Measurements from ENCODE around the gene SPHK2.
A peak's percentile ranks its signal among the peaks of the same experiment; 100 is the strongest.

SPHK2 gene

DNA sequence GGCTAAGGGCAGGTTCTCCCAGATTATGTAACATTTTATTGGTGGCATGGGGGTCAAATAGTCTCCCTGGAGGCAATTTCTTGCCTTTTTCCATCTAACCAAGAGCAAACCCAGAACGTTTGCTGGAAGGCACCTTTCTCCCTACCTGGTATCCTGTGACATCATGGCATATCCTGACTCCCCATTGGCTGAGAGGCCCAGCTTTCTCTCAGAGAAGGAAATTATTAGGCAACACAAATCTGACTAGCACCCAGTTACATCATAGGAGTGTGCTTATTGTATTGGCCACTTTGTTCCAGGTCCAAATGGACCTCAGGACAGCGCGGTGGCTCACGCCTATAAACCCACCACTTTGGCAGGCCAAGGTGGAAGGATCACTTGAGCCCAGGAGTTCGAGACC lies 40.5 kb downstream of the SPHK2 start:
- Histone ChIP-seq H3K27me3 (ENCODE audit: insufficient read depth, low read depth) (peaks cover 36% of the 10 kb centered on the region), H3K4me1 (ENCODE audit: low read depth, poor library complexity, severe bottlenecking) (peaks cover 13% of the 10 kb centered on the region), H3K9ac (no peak overlapping the region), H2AFZ (ENCODE audit: low read depth) (no peak overlapping the region), H3K4me2 (no peak overlapping the region), H4K20me1 (ENCODE audit: insufficient read depth) (no peaks in the 10 kb centered on the region), H3K79me2 (ENCODE audit: insufficient read depth, low read depth) (no peaks in the 10 kb centered on the region), H3K27ac (no peak overlapping the region), H3K4me3 (IDR thresholded peaks at IDR 0.05; ENCODE audit: insufficient read depth, low read depth, low read length) (no peak overlapping the region), H3K36me3 (ENCODE audit: insufficient read depth) (no peaks in the 10 kb centered on the region)
- TF ChIP-seq, protein P1, sequence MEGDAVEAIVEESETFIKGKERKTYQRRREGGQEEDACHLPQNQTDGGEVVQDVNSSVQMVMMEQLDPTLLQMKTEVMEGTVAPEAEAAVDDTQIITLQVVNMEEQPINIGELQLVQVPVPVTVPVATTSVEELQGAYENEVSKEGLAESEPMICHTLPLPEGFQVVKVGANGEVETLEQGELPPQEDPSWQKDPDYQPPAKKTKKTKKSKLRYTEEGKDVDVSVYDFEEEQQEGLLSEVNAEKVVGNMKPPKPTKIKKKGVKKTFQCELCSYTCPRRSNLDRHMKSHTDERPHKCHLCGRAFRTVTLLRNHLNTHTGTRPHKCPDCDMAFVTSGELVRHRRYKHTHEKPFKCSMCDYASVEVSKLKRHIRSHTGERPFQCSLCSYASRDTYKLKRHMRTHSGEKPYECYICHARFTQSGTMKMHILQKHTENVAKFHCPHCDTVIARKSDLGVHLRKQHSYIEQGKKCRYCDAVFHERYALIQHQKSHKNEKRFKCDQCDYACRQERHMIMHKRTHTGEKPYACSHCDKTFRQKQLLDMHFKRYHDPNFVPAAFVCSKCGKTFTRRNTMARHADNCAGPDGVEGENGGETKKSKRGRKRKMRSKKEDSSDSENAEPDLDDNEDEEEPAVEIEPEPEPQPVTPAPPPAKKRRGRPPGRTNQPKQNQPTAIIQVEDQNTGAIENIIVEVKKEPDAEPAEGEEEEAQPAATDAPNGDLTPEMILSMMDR (conservative IDR thresholded peaks at IDR 0.05; ENCODE audit: low read depth, low read length), result no peak

DNA sequence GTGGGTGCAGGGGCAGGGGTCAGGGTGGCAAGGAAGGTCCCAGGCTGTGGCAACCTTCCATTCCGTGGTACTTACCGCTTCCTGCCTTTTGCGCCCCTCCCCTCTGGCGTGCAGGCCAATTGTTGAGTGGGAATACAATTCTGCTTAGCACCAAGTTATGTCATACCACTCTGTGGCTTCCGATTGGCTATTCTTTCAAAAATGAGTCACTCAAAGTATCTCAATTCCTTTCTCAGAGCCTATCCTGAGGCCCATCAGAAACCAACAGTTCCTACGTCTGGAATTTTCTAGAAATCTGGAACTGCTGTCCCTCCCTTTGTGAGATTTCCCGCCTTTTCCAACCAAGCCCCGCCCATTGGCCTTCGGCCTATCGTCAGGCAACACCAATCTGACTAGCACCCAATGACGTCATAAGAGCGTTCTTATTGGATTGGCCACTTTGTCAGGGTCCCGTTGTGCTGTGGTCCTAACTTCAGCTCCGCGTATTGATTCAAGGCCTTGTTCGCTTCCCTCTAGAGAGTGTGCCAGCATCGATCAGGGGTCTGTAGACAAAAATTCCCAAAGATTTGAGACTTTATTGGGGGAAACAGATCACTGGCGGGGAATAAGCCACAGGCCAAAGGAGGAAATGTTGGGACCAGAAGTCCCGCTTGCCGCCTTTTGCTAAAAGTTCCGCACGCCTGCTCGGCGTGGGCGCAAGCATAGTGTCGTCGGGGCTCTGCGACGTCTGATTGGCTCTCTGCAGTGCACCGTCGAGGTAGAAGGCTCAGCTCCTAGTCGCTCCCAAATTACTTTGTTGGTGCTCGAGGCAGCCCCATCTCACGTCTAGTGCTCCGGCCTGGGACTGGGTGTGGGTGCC lies 41.8 kb downstream of the SPHK2 start:
- H3K36me3 ChIP-seq (ENCODE audit: insufficient read depth), result no peaks in the 10 kb centered on the region
- H2AFZ ChIP-seq (ENCODE audit: low read depth), result peak overlapping the region; percentile 77
- peak overlapping the region; percentile 40; the same call in 1 of the 2 replicates for H3K9ac ChIP-seq
- no peak overlapping the region for H3K4me3 ChIP-seq (IDR thresholded peaks at IDR 0.05; ENCODE audit: insufficient read depth, low read depth, low read length)
- H3K79me2 ChIP-seq (ENCODE audit: insufficient read depth, low read depth), result no peaks in the 10 kb centered on the region
- H3K27ac ChIP-seq, result peak overlapping the region; percentile 61
- TF ChIP-seq, protein P1 (conservative IDR thresholded peaks at IDR 0.05; ENCODE audit: low read depth, low read length), result no peak
- H3K27me3 ChIP-seq (ENCODE audit: insufficient read depth, low read depth), result peaks cover 30% of the 10 kb centered on the region
- H4K20me1 ChIP-seq (ENCODE audit: insufficient read depth), result no peaks in the 10 kb centered on the region
- peaks cover 13% of the 10 kb centered on the region for H3K4me1 ChIP-seq (ENCODE audit: low read depth, poor library complexity, severe bottlenecking)
- H3K4me2 ChIP-seq, result peak overlapping the region; percentile 46

DNA sequence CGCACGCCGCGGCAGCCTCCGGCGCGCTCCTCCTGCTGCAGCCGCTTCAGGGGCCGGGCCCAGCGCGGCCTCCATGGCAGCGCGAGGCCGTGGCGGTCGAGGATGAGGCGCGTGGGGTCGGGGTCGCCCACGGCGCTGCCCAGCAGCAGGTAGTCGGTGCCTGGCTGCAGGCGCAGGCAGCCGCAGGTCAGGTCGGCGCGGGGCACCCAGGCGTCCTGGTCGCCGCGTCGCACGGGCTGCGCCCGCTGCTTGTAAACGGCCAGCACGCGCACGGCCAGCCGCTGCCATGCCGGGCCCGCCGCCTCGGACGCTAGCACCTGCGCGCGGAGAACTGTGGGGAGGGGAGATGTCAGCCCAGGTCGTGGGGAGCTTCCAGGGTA lies 42.4 kb downstream of the SPHK2 start:
- H3K79me2 ChIP-seq (ENCODE audit: insufficient read depth, low read depth), result no peaks in the 10 kb centered on the region
- peaks cover 13% of the 10 kb centered on the region for H3K4me1 ChIP-seq (ENCODE audit: low read depth, poor library complexity, severe bottlenecking)
- H2AFZ ChIP-seq (ENCODE audit: low read depth), result peak overlapping the region; percentile 77; the same call in 1 of the 2 replicates
- no peak overlapping the region for H3K9ac ChIP-seq
- H3K27ac ChIP-seq, result no peak overlapping the region
- no peaks in the 10 kb centered on the region for H4K20me1 ChIP-seq (ENCODE audit: insufficient read depth)
- peaks cover 23% of the 10 kb centered on the region for H3K27me3 ChIP-seq (ENCODE audit: insufficient read depth, low read depth)
- H3K4me2 ChIP-seq, result 0 out of 2 replicates have a peak overlapping the region, but pooled peaks have one; percentile 46
- no peak overlapping the region for H3K4me3 ChIP-seq (IDR thresholded peaks at IDR 0.05; ENCODE audit: insufficient read depth, low read depth, low read length)
- no peaks in the 10 kb centered on the region for H3K36me3 ChIP-seq (ENCODE audit: insufficient read depth)
- TF ChIP-seq, protein P1 (conservative IDR thresholded peaks at IDR 0.05; ENCODE audit: low read depth, low read length), result no peak

DNA sequence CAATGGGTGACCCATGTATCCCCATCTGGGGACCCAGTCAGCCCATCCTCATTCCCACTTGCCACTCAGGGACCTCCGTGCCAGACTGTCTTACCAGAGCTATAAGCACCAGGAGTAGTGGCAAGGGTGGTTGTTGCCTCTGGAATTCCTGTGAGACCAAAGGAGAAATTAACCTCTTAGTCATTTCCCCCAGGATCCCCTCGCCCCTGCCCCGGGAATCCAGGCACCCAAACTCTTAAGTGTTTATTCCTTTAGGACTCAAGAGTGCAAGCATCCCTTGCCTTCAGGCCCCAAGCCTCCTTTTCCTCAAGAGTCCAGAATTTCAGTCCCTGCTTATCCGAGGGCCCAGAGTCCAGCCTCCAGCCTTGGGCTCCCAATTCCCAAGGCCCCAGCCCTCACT lies 44.4 kb downstream of the SPHK2 start:
- TF ChIP-seq, protein P1 (conservative IDR thresholded peaks at IDR 0.05; ENCODE audit: low read depth, low read length), result no peak
- Histone ChIP-seq H3K27me3 (ENCODE audit: insufficient read depth, low read depth) (peaks cover 6% of the 10 kb centered on the region; the same call in 1 of the 2 replicates), H3K9ac (no peak overlapping the region), H3K4me1 (ENCODE audit: low read depth, poor library complexity, severe bottlenecking) (peaks cover 13% of the 10 kb centered on the region), H3K27ac (no peak overlapping the region), H2AFZ (ENCODE audit: low read depth) (no peak overlapping the region), H3K36me3 (ENCODE audit: insufficient read depth) (no peaks in the 10 kb centered on the region), H3K79me2 (ENCODE audit: insufficient read depth, low read depth) (no peaks in the 10 kb centered on the region), H3K4me2 (no peak overlapping the region), H4K20me1 (ENCODE audit: insufficient read depth) (no peaks in the 10 kb centered on the region), H3K4me3 (IDR thresholded peaks at IDR 0.05; ENCODE audit: insufficient read depth, low read depth, low read length) (no peak overlapping the region)
